Measurements from ENCODE around the gene AUTS2.

GRCh38 chr7:69968969-69969556 lies 370.8 kb downstream of the AUTS2 start:
- TF ChIP-seq CTCF (IDR thresholded peaks at IDR 0.05; ENCODE audit: poor library complexity, severe bottlenecking) (no peak), MXI1 (conservative IDR thresholded peaks at IDR 0.05; ENCODE audit: poor library complexity, severe bottlenecking) (no peak), EZH2 (IDR thresholded peaks at IDR 0.05; ENCODE audit: borderline replicate concordance, insufficient read depth, low read length, poor library complexity, severe bottlenecking) (no peak), EP300 (conservative IDR thresholded peaks at IDR 0.05; ENCODE audit: poor library complexity, severe bottlenecking) (no peak), POLR2AphosphoS5 (IDR thresholded peaks at IDR 0.05) (no peak), TAF1 (IDR thresholded peaks at IDR 0.05; ENCODE audit: low read depth) (no peak), RAD21 (conservative IDR thresholded peaks at IDR 0.05) (no peak), REST (IDR thresholded peaks at IDR 0.05; ENCODE audit: borderline replicate concordance) (no peak)
